Stomach (tissue), 4 donors: Measurements from ENCODE around the gene AFDN.

Experiments
- EP300 ChIP-seq: sonication (generic); formaldehyde crosslinking; IDR thresholded peaks from one replicate; pipeline ENCODE4 v1.6.1; 2017; ENCODE audit warnings: antibody characterized with exemption
- POLR2A ChIP-seq, 4 donors: fragments of 450-650 bp; IDR thresholded peaks; one replicate each; pipeline ENCODE4 v1.6.1; 2016; ENCODE audit warnings: antibody characterized with exemption in 4 of 4, control low read depth in 2 of 4, mild to moderate bottlenecking in 1 of 4, moderate library complexity in 1 of 4
- POLR2AphosphoS5 ChIP-seq, 3 donors: sonication (generic); formaldehyde crosslinking; IDR thresholded peaks; one replicate each; pipeline ENCODE4 v1.6.1; 2016; ENCODE audit warnings: antibody characterized with exemption in 3 of 3
- TF ChIP-seq, protein P1 (sequence below), 7 experiments: fragments of 450-650 bp in 4 of 7; fragments of 200-600 bp in 3 of 7; sonication (generic) in 3 of 7; IDR thresholded peaks; one replicate each; pipeline ENCODE4 v1.5.1; 2016 to 2019; ENCODE audit warnings: antibody characterized with exemption in 7 of 7, control low read depth in 2 of 7, mild to moderate bottlenecking in 1 of 7

DNA sequence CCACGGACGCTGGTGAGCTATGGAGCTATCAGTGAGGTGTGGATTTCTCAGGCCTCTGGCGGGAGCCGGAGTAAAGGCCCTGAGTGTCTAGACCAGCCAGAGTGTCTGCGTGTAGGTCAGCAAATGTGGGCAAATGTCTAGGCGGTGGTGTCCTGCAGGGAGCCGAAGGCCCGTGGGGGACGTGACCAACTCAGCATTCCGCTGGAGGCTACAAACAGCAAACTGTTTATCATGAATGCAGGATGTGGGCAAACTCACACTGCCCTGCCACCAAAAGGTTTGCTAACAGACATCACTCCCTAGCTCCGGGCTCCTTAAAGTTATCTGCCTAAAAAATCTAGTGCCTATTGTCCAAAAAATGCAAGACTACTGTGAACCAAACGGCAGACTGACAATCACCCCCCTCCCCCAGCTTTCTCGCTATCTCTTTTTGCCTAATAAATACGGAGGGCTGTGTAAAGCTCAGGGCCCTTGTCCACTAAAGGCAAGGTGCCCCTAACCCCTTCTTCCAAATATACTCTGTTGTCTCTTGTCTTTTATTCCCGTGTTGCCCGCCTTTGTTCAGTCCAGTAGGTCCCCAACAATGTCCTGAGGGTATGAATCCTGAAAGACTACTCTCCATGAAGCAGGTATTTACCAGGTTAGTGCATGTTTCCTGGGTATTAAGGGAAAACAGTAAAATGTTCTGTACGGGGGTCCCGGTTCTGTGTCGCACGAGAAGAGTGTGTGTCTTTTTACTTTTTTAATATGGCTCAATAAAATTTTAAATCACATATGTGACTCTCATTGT lies 29.0 kb upstream of the AFDN start:
- no peak for TF ChIP-seq POLR2A (IDR thresholded peaks at IDR 0.05)
- TF ChIP-seq, protein P1, sequence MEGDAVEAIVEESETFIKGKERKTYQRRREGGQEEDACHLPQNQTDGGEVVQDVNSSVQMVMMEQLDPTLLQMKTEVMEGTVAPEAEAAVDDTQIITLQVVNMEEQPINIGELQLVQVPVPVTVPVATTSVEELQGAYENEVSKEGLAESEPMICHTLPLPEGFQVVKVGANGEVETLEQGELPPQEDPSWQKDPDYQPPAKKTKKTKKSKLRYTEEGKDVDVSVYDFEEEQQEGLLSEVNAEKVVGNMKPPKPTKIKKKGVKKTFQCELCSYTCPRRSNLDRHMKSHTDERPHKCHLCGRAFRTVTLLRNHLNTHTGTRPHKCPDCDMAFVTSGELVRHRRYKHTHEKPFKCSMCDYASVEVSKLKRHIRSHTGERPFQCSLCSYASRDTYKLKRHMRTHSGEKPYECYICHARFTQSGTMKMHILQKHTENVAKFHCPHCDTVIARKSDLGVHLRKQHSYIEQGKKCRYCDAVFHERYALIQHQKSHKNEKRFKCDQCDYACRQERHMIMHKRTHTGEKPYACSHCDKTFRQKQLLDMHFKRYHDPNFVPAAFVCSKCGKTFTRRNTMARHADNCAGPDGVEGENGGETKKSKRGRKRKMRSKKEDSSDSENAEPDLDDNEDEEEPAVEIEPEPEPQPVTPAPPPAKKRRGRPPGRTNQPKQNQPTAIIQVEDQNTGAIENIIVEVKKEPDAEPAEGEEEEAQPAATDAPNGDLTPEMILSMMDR (IDR thresholded peaks at IDR 0.05): no peak
- no peak for TF ChIP-seq POLR2AphosphoS5 (IDR thresholded peaks at IDR 0.05)
- TF ChIP-seq EP300: no peak
